HG02588 (cell line): Measurements from ENCODE around the gene CNIH3.
"Not testable (repeated sequence)": the region's sequence is repeated elsewhere in the genome, so short reads cannot be mapped to it uniquely, and the experiment has no call there.

Source experiments
- ATAC-seq: cut with Tn5 transposase; IDR thresholded peaks from one replicate; pipeline ENCODE4 v1.9.1; 2021; ENCODE audit warnings: mild to moderate bottlenecking, moderate library complexity; ENCODE audit not compliant: unreplicated experiment

Gene CNIH3

DNA sequence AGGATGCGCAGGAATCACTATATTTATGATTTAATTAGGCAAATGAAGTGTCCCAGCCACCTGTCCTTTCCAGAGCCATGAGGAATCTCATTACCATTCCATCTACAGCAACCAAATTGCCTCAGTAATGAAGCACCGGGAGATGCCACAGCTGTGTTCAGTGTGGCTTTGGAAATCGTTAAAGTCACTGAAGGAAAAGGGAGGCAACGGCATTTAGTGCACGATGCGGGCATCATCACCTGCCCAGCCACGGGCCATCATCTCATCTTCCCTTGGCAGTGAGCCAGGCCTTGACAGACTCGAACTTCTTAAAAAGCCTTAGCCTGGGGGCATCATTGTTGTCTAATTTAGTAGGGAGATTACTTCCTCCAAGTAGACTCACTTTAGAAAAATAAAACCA, 67.8 kb downstream of the CNIH3 start:
- no peak for ATAC-seq

DNA sequence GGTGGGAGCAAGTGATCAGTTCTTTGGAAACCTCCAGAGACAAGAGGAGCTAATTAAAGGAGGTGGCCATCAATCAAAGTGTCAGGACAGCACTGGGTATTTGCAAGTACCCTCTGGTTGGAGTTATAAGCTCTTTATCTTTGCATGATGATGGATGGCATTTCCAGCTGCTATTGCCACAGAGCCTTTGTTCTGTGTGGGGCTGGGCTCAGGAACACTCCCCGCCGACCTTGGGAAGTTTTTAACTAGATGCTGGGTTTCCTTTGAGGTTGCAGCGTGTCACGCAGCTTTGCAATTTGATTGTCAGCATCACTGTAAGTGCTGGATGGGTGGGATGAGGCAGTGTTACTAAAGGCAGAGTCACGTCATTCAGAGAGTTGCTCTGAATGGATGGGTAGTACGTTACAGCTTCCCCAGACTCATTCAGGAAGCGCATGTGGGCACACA, 68.9 kb downstream of the CNIH3 start:
- no peak for ATAC-seq

DNA sequence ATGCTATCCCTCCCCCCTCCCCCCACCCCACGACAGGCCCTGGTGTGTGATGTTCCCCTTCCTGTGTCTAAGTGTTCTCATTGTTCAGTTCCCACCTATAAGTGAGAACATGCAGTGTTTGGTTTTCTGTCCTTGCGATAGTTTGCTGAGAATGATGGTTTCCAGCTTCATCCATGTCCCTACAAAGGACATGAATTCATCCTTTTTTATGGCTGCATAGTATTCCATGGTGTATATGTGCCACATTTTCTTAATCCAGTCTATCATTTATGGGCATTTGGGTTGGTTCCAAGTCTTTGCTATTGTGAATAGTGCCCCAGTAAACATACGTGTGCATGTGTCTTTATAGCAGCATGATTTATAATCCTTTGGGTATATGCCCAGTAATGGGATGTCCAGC, 70.0 kb downstream of the CNIH3 start:
- ATAC-seq = not testable (repeated sequence)

- no peak for ATAC-seq
Measured at GRCh38 chr1:224687465-224687864, 71.3 kb downstream of the CNIH3 start.

- ATAC-seq = no peak
Measured at GRCh38 chr1:224689374-224689773, 73.3 kb downstream of the CNIH3 start.

DNA sequence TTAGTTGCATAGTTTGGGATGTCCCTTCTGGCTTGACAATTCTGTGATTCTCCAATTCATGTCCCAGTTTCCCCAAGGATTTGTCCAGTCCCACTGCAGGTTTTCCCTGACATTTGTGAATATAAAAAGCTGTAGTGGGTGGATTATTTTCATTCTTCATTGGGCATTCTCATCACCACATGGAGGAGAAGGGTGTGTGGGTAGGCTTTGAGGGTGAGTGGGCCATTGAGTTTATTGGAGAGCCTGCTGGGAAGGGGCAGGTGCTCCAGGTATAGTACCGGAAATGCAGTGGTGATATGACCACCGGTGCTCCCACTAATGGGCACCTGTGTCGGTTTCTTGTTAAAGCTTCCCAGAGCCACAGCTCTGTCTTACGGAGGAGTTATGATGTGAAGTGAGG, 74.5 kb downstream of the CNIH3 start:
- ATAC-seq = no peak

DNA sequence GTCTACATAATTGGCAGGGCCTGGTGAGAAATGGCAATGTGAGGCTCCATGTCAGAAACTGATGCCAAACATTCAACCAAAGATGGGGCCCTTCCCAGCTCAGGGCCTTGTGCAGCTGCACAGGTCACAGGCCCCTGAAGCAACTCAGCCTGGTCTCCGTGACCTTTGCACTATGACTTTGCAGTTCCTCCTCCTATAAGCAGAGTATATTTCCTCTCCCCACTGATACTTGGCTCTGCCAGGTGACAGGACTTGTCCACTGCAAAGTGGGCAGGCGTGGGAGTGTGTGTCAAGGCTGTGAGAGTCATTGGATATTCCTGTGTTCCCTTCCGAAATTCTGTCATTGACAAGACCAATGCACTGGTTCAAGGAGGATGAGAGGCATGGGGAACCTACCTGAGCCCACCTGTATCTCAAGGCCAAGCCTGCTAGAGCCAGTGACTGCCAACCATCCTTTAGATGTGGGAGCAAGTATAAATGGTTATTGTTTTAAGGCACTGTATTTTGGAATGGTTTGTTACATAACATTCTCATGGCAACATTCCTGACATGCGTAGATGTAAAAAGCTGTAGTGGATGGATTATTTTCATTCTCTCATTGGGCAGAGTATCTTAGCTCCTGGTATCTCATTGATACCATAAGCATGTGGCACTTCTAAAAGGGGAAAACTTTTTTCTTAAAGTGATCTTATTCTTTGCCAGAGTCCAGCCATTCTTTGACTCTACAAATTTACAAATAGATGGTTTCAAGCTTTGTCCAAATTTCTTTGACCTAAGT, 75.2 kb downstream of the CNIH3 start:
- no peak for ATAC-seq

DNA sequence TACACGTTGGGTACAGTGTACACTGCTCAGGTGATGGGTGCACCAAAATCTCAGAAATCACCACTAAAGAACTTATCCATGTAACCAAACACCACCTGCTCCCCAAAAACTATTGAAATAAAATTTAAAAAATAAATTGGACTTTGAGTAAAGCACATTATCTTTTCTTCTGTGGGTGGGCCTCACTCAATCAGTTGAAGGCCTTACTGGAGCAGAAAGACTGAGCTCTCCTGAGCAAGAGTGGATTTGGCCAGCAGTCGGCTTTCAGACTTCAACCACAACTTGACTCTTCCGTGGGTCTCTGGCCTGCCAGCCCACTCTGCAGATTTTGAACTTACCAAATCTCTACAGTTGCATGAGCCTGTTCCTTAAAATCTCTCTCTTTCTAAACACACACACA, 78.9 kb downstream of the CNIH3 start:
- ATAC-seq = no peak

- no peak for ATAC-seq
Measured at GRCh38 chr1:224696021-224696420, 79.9 kb downstream of the CNIH3 start.

DNA sequence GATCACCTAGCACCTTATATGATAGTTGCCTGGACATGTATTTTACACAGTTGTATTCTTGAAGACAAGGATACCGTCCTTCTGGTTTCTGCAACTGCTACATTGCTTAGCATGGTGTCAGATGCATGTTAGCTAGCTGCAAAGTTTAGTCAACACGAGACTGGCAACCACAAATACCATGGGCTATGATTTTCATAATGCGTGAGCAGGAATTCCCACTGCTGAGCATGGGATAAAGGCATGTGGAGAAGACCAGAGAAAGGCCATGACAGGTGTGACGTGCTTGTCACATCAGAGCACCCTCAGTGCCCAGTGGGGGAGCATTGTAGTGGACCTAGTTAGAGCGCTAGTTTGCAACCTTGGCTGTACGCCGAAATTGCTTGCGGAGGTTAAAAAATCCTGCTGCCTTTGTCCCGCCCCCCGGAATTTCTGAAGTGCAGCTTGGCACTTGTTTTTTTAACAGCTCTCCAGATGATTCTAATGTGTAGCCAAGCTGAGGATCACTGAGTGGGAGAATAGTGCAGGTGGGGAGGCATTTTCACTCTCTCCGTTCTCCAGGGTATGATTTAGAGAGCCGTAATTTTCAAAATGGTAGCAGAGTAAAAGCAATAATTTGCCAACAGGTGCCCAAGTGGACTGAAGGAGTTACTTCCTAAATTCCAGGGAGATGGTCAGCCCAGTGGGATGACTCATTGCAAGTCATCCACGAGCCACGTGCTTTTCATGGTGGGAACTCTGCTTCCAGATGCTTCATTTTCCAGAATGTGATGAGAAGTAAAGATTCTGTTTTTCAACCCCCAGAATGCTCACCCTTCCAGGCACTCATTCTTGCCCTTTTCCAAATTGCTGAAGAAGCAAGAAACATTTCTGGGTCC, 81.0 kb downstream of the CNIH3 start:
- ATAC-seq = no peak

DNA sequence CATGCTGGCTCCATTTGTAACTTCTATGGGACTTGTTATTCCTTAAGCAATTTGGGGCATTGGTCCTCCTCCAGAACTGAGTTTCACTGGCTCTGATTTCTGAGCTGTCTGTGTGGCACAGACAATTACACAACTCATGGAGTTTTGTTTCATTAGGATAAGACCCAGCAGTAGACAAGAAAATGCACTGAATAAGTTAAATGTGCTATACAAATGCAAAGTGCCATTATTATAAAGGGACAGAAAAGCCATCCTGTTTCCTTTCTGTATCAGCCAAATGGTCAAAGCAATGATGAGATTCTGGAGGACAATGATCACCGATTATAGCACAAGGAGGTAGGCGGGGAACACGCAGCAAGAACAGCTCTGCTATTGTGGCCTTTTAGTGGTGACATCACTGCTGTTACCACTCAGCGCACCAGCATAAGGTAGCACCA, 81.9 kb downstream of the CNIH3 start:
- ATAC-seq = no peak

GRCh38 chr1:224700918-224701531, 84.9 kb downstream of the CNIH3 start:
- no peak for ATAC-seq

- ATAC-seq = no peak
Measured at GRCh38 chr1:224703702-224704101, 87.6 kb downstream of the CNIH3 start.

DNA sequence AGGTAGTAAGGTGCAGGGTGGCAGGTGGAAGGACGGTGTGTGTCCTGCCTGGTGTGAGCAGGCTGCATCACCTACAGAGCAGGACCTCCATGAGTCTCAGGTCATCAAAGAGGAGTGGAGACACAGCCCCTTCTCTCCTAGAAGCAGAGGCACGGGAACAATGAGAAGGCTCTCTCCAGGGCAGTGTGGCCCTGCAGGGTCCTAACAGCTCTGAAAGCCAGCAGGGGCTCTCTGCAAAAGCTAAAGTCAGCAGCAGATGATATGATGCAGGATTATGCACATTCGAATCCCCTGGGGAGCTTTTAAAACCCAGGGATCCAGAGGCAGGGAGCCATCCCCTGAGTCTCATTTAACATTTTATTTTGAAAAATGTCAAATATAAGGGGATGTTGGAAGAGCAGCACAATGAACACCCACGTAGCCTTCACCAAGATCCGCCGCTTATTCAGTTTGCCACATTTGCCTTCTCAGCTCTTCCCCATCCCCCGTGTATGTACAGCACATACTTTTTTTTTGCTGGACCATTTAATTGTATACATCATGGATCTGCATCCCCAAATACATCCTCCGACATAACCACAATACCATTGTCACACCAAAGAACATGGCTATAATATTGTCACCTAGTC, 88.1 kb downstream of the CNIH3 start:
- ATAC-seq = no peak

DNA sequence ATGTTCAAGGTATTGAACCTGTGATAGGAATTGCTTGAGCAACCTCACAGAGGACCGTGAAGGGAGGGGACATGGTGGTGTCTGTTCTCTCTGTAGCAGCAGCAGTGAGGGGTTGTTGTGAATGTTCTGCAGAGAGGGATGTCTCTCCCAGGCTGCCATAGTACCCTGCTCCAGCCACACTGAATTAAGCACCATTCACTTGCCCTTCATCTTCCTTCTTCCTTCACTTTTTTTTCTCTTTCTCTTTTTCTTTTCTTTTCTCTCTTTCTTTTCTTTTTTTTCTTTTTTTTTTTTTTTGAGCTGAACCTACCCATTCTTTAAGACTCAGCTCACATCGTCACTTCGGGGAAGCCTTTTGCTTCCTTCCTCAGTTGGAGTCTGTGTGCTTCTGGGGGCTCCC, 89.5 kb downstream of the CNIH3 start:
- ATAC-seq = no peak

- no peak for ATAC-seq
Measured at GRCh38 chr1:224707843-224708725, 92.0 kb downstream of the CNIH3 start.

DNA sequence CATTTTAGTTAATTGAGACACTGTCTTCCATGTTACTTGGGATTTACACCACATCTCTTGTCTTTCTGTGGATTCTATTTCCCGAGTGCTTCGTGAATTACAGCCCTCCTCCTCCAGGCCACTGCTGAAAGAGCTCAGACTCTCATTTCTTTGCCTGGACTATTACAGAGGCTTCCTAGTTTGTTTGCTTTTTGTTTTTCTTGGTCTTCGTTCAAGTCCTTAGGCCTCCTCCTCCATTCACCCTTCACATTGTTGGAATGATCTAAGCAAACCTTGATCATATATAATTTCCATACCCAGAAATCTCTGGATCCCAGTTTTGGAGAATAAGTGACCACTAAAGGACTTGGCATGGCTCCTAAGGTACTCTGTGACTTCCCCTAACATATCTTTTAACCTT, 94.1 kb downstream of the CNIH3 start:
- ATAC-seq = no peak

- not testable (repeated sequence) for ATAC-seq
Measured at GRCh38 chr1:224711231-224711756, 95.2 kb downstream of the CNIH3 start.

- ATAC-seq = no peak
Measured at GRCh38 chr1:224711876-224712275, 95.8 kb downstream of the CNIH3 start.

GRCh38 chr1:224713228-224713627, 97.1 kb downstream of the CNIH3 start:
- no peak for ATAC-seq
